ENCODE data around the gene DOCK9. TPM values are rescaled to one million over a fixed set of nuclear protein-coding genes. Genes with fewer than 3 reads are reported as not detected.

Gene DOCK9
- total RNA-seq, 4 donors from 2014 or later = 94.7 to 240 (median 150) TPM

GRCh38 chr13:98881390-98881789 is 96.5 kb downstream of the DOCK9 start:
- TF ChIP-seq CTCF (IDR thresholded peaks at IDR 0.05) (no peak), POLR2A (IDR thresholded peaks at IDR 0.05) (no peak)
- Histone ChIP-seq H3K27me3 (no peaks in the 10 kb centered on the region), H3K9me3 (no peaks in the 10 kb centered on the region), H3K36me3 (peaks cover 9 to 100% (median 36%) of the 10 kb centered on the region in 3 donors), H3K4me1 (no peaks in the 10 kb centered on the region), H3K4me3 (no peak overlapping the region), H3K27ac (no peak overlapping the region)
- intact Hi-C loops (cut with DNase I) = no loop called here
- 76 to 93% methylated on average over 2 of the region's 2 CpGs for WGBS, 2 donors
- no peak for DNase-seq

- no peak for TF ChIP-seq POLR2A (IDR thresholded peaks at IDR 0.05)
- TF ChIP-seq CTCF (IDR thresholded peaks at IDR 0.05) = no peak
- WGBS, 2 donors = 88 to 91% methylated on average over 2 of the region's 2 CpGs
- Histone ChIP-seq H3K9me3 (no peaks in the 10 kb centered on the region), H3K36me3 (peaks cover 9 to 100% (median 36%) of the 10 kb centered on the region in 3 donors), H3K4me1 (no peaks in the 10 kb centered on the region), H3K4me3 (no peak overlapping the region), H3K27ac (no peak overlapping the region), H3K27me3 (no peaks in the 10 kb centered on the region)
- no peak for DNase-seq
- intact Hi-C loops (cut with DNase I) = no loop called here
These were observed 97.2 kb downstream of the DOCK9 start for GRCh38 chr13:98880677-98881076.

- no peak for TF ChIP-seq POLR2A (IDR thresholded peaks at IDR 0.05)
- no peak for TF ChIP-seq CTCF (IDR thresholded peaks at IDR 0.05)
- intact Hi-C loops (cut with DNase I) = no loop called here
- DNase-seq = no peak
- H3K36me3 ChIP-seq = peaks cover 9 to 100% (median 32%) of the 10 kb centered on the region in 3 donors
- WGBS, 2 donors = 73% methylated on average over 5 to 6 of the region's 6 CpGs
- no peaks in the 10 kb centered on the region for H3K27me3 ChIP-seq
- H3K4me3 ChIP-seq = no peak overlapping the region
- H3K4me1 ChIP-seq = no peaks in the 10 kb centered on the region
- no peaks in the 10 kb centered on the region for H3K9me3 ChIP-seq
- H3K27ac ChIP-seq = no peak overlapping the region
These were observed 97.9 kb downstream of the DOCK9 start for GRCh38 chr13:98879957-98880356.

GRCh38 chr13:98879127-98879520 is 98.7 kb downstream of the DOCK9 start:
- Histone ChIP-seq H3K36me3 (peaks cover 9 to 100% (median 36%) of the 10 kb centered on the region in 3 donors), H3K27me3 (no peaks in the 10 kb centered on the region), H3K4me1 (no peaks in the 10 kb centered on the region), H3K4me3 (no peak overlapping the region), H3K27ac (no peak overlapping the region), H3K9me3 (no peaks in the 10 kb centered on the region)
- TF ChIP-seq CTCF (IDR thresholded peaks at IDR 0.05) (no peak), POLR2A (IDR thresholded peaks at IDR 0.05) (no peak)
- no peak for DNase-seq
- intact Hi-C loops (cut with DNase I) = no loop called here
- whole genome bisulfite sequencing, 2 donors = 74 to 84% methylated on average over 4 of the region's 4 CpGs

- no peak overlapping the region for H3K4me3 ChIP-seq
- no peaks in the 10 kb centered on the region for H3K4me1 ChIP-seq
- H3K27me3 ChIP-seq = no peaks in the 10 kb centered on the region
- H3K9me3 ChIP-seq = peaks cover 0 to 2% (median under 1%) of the 10 kb centered on the region in 3 donors
- intact Hi-C loops (cut with DNase I) = no loop called here
- peaks cover 9 to 100% (median 38%) of the 10 kb centered on the region in 3 donors for H3K36me3 ChIP-seq
- 64 to 83% methylated on average over 4 to 5 of the region's 5 CpGs for WGBS, 2 donors
- H3K27ac ChIP-seq = no peak overlapping the region
- TF ChIP-seq POLR2A (IDR thresholded peaks at IDR 0.05) = no peak
- no peak for TF ChIP-seq CTCF (IDR thresholded peaks at IDR 0.05)
- no peak for DNase-seq
These were observed 99.3 kb downstream of the DOCK9 start for GRCh38 chr13:98878486-98879126.

Measured in esophagus squamous epithelium (tissue), 5 donors.